Neural progenitor cell (in vitro differentiated cells): ENCODE data around the gene PRDM10. TPM values are rescaled to one million over a fixed set of nuclear protein-coding genes. Genes with fewer than 3 reads are reported as not detected.
A peak's percentile ranks its signal among the peaks of the same experiment; 100 is the strongest.

ENCODE experiments used
- DNase-seq: peaks from one replicate; pipeline ENCODE4 v3.0.0-alpha.2; 2016; ENCODE audit warnings: low spot score
- H2AFZ ChIP-seq: fragments of 200-600 bp; sonication (generic); replicated peaks from 2 replicates; pipeline ENCODE4 v1.6.1; 2016; ENCODE audit warnings: antibody characterized with exemption
- H3F3A ChIP-seq: fragments of 200-600 bp; sonication (generic); 2 replicates; pipeline ENCODE4 v1.6.1; 2016; ENCODE audit warnings: antibody characterized with exemption, low read depth
- H3K27ac ChIP-seq: fragments of 200-600 bp; sonication (generic); 2 replicates; pipeline ENCODE4 v1.5.1; 2016; ENCODE audit warnings: mild to moderate bottlenecking
- H3K27me3 ChIP-seq: fragments of 200-600 bp; sonication (generic); 2 replicates; pipeline ENCODE4 v1.6.1; 2016; ENCODE audit warnings: mild to moderate bottlenecking, moderate library complexity
- H3K36me3 ChIP-seq: fragments of 200-600 bp; sonication (generic); 2 replicates; pipeline ENCODE4 v1.5.1; 2016
- H3K4me1 ChIP-seq: fragments of 200-600 bp; sonication (generic); 2 replicates; pipeline ENCODE4 v1.6.1; 2016; ENCODE audit warnings: mixed run types
- H3K4me2 ChIP-seq: fragments of 200-600 bp; sonication (generic); 2 replicates; pipeline ENCODE4 v1.6.1; 2016
- H3K4me3 ChIP-seq: fragments of 200-600 bp; sonication (generic); 2 replicates; pipeline ENCODE4 v1.5.1; 2016
- H3K79me2 ChIP-seq: fragments of 200-600 bp; sonication (generic); 2 replicates; pipeline ENCODE4 v1.6.1; 2016; ENCODE audit warnings: low read depth
- H3K9ac ChIP-seq: fragments of 200-600 bp; sonication (generic); 2 replicates; pipeline ENCODE4 v1.6.1; 2016
- H3K9me3 ChIP-seq: fragments of 200-600 bp; sonication (generic); 2 replicates; pipeline ENCODE4 v1.5.1; 2016; ENCODE audit warnings: low read depth
- H4K20me1 ChIP-seq: fragments of 200-600 bp; sonication (generic); 2 replicates; pipeline ENCODE4 v1.6.1; 2016; ENCODE audit warnings: low read depth
- H3K27ac Mint-ChIP-seq: 3 replicates; pipeline ENCODE4 v1.8.0; 2021; ENCODE audit warnings: mixed read lengths
- H3K27me3 Mint-ChIP-seq: 2 replicates; pipeline ENCODE4 v1.8.0; 2022; ENCODE audit warnings: low read depth, mild to moderate bottlenecking, inconsistent platforms, moderate library complexity, mixed read lengths; ENCODE audit not compliant: insufficient read depth
- H3K36me3 Mint-ChIP-seq: 3 replicates; pipeline ENCODE4 v1.8.0; 2021; ENCODE audit warnings: mixed read lengths
- H3K4me1 Mint-ChIP-seq: 3 replicates; pipeline ENCODE4 v1.8.0; 2021; ENCODE audit warnings: mixed read lengths
- H3K4me3 Mint-ChIP-seq: 3 replicates; pipeline ENCODE4 v1.8.0; 2021; ENCODE audit warnings: mild to moderate bottlenecking, moderate library complexity, mixed read lengths
- H3K9me3 Mint-ChIP-seq: 3 replicates; pipeline ENCODE4 v1.8.0; 2020; ENCODE audit warnings: mixed read lengths
- EZH2 ChIP-seq: fragments of 200-600 bp; sonication (generic); IDR thresholded peaks from 2 replicates; pipeline ENCODE4 v1.6.1; 2017; ENCODE audit warnings: antibody characterized with exemption, mild to moderate bottlenecking, moderate library complexity
- EZH2phosphoT487 ChIP-seq: fragments of 200-600 bp; sonication (generic); IDR thresholded peaks from 2 replicates; pipeline ENCODE4 v1.6.1; 2017; ENCODE audit warnings: antibody characterized with exemption
- total RNA-seq: library from RNA; depleted of rRNA; stranded (reverse); fragments of >200 nt; gene quantifications from 2 replicates; pipeline ENCODE4 v1.2.3, GENCODE V29; 2015; ENCODE audit warnings: low replicate concordance
- TF ChIP-seq, protein P1 (sequence below): fragments of 200-600 bp; sonication (generic); IDR thresholded peaks from 2 replicates; pipeline ENCODE4 v1.5.1; 2017; ENCODE audit warnings: antibody characterized with exemption, mild to moderate bottlenecking

PRDM10 gene
- total RNA-seq, 1 donor from 2014 or later = 16.3 TPM

DNA sequence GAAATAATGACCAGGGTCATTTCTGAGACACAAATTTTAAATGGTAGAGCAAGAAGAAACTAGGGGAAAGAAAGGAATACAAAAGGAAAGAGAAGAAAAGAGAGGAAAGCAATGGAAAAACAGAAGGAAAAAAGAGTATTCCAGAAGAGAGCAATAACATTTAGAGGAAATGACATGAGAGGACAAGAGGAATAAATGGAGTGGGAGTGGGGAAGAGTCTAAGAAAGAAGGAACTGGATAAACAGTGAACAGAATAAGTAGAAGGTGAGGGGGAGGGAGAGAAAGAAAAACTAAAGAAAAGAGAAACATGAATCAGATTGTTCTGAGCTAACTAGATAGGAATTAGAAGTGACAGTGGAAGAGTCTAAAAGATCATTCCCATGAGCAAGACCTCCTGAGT lies 28.4 kb downstream of the PRDM10 start:
- DNase-seq = no peak
- H3K27ac ChIP-seq = no peak overlapping the region
- peaks cover 2% of the 10 kb centered on the region for H3K27me3 Mint-ChIP-seq
- no peaks in the 10 kb centered on the region for H3K9me3 Mint-ChIP-seq
- H3F3A ChIP-seq = peaks cover 14% of the 10 kb centered on the region
- no peaks in the 10 kb centered on the region for H3K36me3 ChIP-seq
- no peak overlapping the region for H3K4me2 ChIP-seq
- H4K20me1 ChIP-seq = peaks cover 42% of the 10 kb centered on the region
- no peak overlapping the region for H3K4me3 Mint-ChIP-seq
- TF ChIP-seq, protein P1, sequence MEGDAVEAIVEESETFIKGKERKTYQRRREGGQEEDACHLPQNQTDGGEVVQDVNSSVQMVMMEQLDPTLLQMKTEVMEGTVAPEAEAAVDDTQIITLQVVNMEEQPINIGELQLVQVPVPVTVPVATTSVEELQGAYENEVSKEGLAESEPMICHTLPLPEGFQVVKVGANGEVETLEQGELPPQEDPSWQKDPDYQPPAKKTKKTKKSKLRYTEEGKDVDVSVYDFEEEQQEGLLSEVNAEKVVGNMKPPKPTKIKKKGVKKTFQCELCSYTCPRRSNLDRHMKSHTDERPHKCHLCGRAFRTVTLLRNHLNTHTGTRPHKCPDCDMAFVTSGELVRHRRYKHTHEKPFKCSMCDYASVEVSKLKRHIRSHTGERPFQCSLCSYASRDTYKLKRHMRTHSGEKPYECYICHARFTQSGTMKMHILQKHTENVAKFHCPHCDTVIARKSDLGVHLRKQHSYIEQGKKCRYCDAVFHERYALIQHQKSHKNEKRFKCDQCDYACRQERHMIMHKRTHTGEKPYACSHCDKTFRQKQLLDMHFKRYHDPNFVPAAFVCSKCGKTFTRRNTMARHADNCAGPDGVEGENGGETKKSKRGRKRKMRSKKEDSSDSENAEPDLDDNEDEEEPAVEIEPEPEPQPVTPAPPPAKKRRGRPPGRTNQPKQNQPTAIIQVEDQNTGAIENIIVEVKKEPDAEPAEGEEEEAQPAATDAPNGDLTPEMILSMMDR = no peak
- TF ChIP-seq EZH2phosphoT487 (no peak), EZH2 (no peak)
- H3K9ac ChIP-seq = no peak overlapping the region
- H3K4me1 Mint-ChIP-seq = peaks cover 30% of the 10 kb centered on the region
- H3K36me3 Mint-ChIP-seq = peaks cover 9% of the 10 kb centered on the region
- H2AFZ ChIP-seq = no peak overlapping the region
- no peaks in the 10 kb centered on the region for H3K27me3 ChIP-seq
- H3K4me3 ChIP-seq = no peak overlapping the region
- H3K9me3 ChIP-seq = no peaks in the 10 kb centered on the region
- peaks cover 11% of the 10 kb centered on the region for H3K4me1 ChIP-seq
- peaks cover 13% of the 10 kb centered on the region for H3K79me2 ChIP-seq
- no peak overlapping the region for H3K27ac Mint-ChIP-seq

DNA sequence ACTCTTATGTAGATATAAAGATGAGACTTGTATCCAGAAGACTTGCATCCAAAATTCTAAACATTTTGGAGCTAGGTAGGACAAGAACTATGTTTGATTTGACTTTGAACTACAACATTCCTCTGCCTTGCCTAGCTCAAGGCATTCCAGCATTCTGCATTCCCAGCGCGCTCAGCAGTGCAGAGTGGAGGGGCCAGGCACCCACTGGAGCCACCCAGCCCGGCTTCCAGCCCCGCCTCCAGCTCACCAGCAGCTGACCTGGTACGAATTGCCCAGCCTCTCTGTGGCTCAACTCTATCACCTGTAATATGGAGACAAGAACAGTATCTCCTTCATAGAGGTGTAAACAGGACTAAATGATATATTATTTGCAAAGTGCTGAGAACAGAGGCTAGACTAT lies 28.8 kb downstream of the PRDM10 start:
- TF ChIP-seq, protein P1 = no peak
- TF ChIP-seq EZH2phosphoT487 (no peak), EZH2 (no peak)

DNA sequence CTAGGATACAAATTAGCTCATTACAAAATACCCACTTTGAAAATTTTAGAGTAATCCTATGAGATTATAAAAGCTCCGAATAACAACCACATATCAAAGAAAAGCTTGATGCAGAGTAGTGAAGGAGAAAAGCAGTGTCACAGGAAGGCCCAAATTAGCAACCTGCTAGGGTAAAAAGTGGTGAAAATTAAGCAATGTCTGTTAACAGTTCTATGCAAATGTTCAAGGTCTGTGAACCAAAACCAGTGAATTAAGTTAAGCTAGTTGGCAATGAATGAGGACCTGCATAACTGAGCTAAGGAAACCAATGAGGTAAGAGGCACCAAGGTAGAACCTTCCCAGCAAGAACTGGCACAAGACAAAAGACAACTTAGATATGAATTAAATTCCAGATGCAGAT lies 29.6 kb downstream of the PRDM10 start:
- Histone ChIP-seq H3K27me3 (no peaks in the 10 kb centered on the region), H3K4me3 (no peak overlapping the region), H3K9me3 (no peaks in the 10 kb centered on the region), H3K79me2 (peaks cover 13% of the 10 kb centered on the region), H3K36me3 (no peaks in the 10 kb centered on the region), H2AFZ (no peak overlapping the region), H3K4me1 (peaks cover 11% of the 10 kb centered on the region), H3F3A (peaks cover 14% of the 10 kb centered on the region), H3K9ac (no peak overlapping the region), H3K4me2 (peak overlapping the region; percentile 13), H4K20me1 (peaks cover 40% of the 10 kb centered on the region), H3K27ac (no peak overlapping the region)
- Mint-ChIP-seq H3K4me3 (no peak overlapping the region), H3K27me3 (peaks cover 2% of the 10 kb centered on the region), H3K36me3 (peaks cover 9% of the 10 kb centered on the region), H3K9me3 (no peaks in the 10 kb centered on the region), H3K4me1 (peaks cover 30% of the 10 kb centered on the region), H3K27ac (peak overlapping the region; percentile 39)
- TF ChIP-seq EZH2 = no peak
- TF ChIP-seq, protein P1 = no peak
- TF ChIP-seq EZH2phosphoT487 = no peak
- DNase-seq = no peak

More for the DNA sequence above, 28.8 kb downstream of the PRDM10 start:
- Histone ChIP-seq H3K79me2 (peaks cover 13% of the 10 kb centered on the region), H2AFZ (no peak overlapping the region), H3K4me2 (no peak overlapping the region), H3K27ac (no peak overlapping the region), H3K9me3 (no peaks in the 10 kb centered on the region), H4K20me1 (peaks cover 41% of the 10 kb centered on the region), H3K9ac (no peak overlapping the region), H3K36me3 (no peaks in the 10 kb centered on the region), H3K4me1 (peaks cover 11% of the 10 kb centered on the region), H3F3A (peaks cover 14% of the 10 kb centered on the region), H3K4me3 (no peak overlapping the region), H3K27me3 (no peaks in the 10 kb centered on the region)
- Mint-ChIP-seq H3K27me3 (peaks cover 2% of the 10 kb centered on the region), H3K4me3 (no peak overlapping the region), H3K36me3 (peaks cover 9% of the 10 kb centered on the region), H3K27ac (no peak overlapping the region), H3K9me3 (no peaks in the 10 kb centered on the region), H3K4me1 (peaks cover 30% of the 10 kb centered on the region)
- DNase-seq = peak; percentile 20
